GM12878 (cell line): Measurements from ENCODE around the gene C7orf33. TPM values are rescaled to one million over a fixed set of nuclear protein-coding genes. Genes with fewer than 3 reads are reported as not detected.
"Not testable (repeated sequence)": the region's sequence is repeated elsewhere in the genome, so short reads cannot be mapped to it uniquely, and the experiment has no call there.

Source experiments
- ATAC-seq: fragments of 200-7000 bp; cut with Tn5 transposase; 3 replicates; pipeline ENCODE4 v1.9.1; 2020; ENCODE audit warnings: mild to moderate bottlenecking, moderate library complexity
- BruUV-seq: library from RNA; stranded (reverse); fragments of 400-500 nt; replicated peaks from 2 replicates; lab custom pipeline; 2021; lab: Mats Ljungman, UMichigan
- CTCF ChIA-PET: fragments of 300-600 bp; sonication (Branson Sonifier 250); formaldehyde crosslinking; extraction: SDS; loops from one replicate; lab custom pipeline; 2021; ENCODE audit warnings: inconsistent platforms; lab: Yijun Ruan, JAX
- POLR2A ChIA-PET: fragments of 350-600 bp; formaldehyde crosslinking; extraction: SDS; loops from one replicate; lab custom pipeline; 2021; ENCODE audit warnings: inconsistent platforms; lab: Charles Lee
- RAD21 ChIA-PET: fragments of 300-600 bp; sonication (Branson Sonifier 250); formaldehyde crosslinking; loops from one replicate; lab custom pipeline; 2023; ENCODE audit warnings: antibody characterized with exemption; ENCODE audit not compliant: unreplicated experiment; lab: Charles Lee
- SMC1A ChIA-PET: fragments of 300-600 bp; sonication (Branson Sonifier 250); formaldehyde crosslinking; loops from one replicate; lab custom pipeline; 2023; ENCODE audit not compliant: unreplicated experiment, uncharacterized antibody; lab: Charles Lee
- DNase-seq: peaks from one replicate; pipeline ENCODE4 v3.0.0-alpha.2; 2011; ENCODE audit warnings: low read depth, low spot score
- FAIRE-seq: peaks from 3 replicates; lab custom pipeline; 2011; peaks lifted over from hg19 to GRCh38; lab: Jason Lieb, UNC
- H2AFZ ChIP-seq: 2 replicates; pipeline ENCODE4 v1.6.0; 2011; ENCODE audit warnings: low read depth, low read length, control low read depth; ENCODE audit not compliant: control insufficient read depth
- H3K27ac ChIP-seq: 2 replicates; pipeline ENCODE4 v1.5.1; 2011; ENCODE audit warnings: control low read depth; ENCODE audit not compliant: control insufficient read depth, insufficient read depth
- H3K27me3 ChIP-seq, 2 experiments: replicated peaks in 1 of 2; 2 replicates each; pipeline versions ENCODE4 v1.6.0 to v1.6.1; 2011; ENCODE audit warnings: low read length in 1 of 2; ENCODE audit not compliant: control insufficient read depth in 2 of 2, insufficient read depth in 2 of 2
- H3K36me3 ChIP-seq, 2 experiments: 2 replicates each; pipeline ENCODE4 v1.5.1; 2011; ENCODE audit warnings: low read length in 1 of 2; ENCODE audit not compliant: control insufficient read depth in 2 of 2, insufficient read depth in 2 of 2
- H3K4me1 ChIP-seq: 2 replicates; pipeline ENCODE4 v1.6.1; 2011; ENCODE audit warnings: mild to moderate bottlenecking, low read length, moderate library complexity, mixed read lengths; ENCODE audit not compliant: control insufficient read depth, insufficient read depth
- H3K4me2 ChIP-seq: 2 replicates; pipeline ENCODE4 v1.6.0; 2011; ENCODE audit warnings: control low read depth; ENCODE audit not compliant: control insufficient read depth, insufficient read depth
- H3K4me3 ChIP-seq: fragments of 200-600 bp; sonication (generic); 2 replicates; pipeline ENCODE4 v1.5.1; 2016
- H3K79me2 ChIP-seq: 2 replicates; pipeline ENCODE4 v1.6.0; 2011; ENCODE audit warnings: low read length; ENCODE audit not compliant: control insufficient read depth, insufficient read depth
- H3K9ac ChIP-seq: 2 replicates; pipeline ENCODE4 v1.8.0; 2011; ENCODE audit warnings: low read length, control low read depth, mixed read lengths; ENCODE audit not compliant: control insufficient read depth, insufficient read depth
- H3K9me3 ChIP-seq: replicated peaks from 3 replicates; pipeline ENCODE4 v1.5.1; 2011; ENCODE audit warnings: mild to moderate bottlenecking, low read length; ENCODE audit not compliant: control insufficient read depth, insufficient read depth
- H4K20me1 ChIP-seq: 2 replicates; pipeline ENCODE4 v1.6.0; 2011; ENCODE audit not compliant: control insufficient read depth, insufficient read depth
- FOS ChIP-seq: IDR thresholded peaks from 3 replicates; pipeline ENCODE4 v1.6.1; 2011; ENCODE audit warnings: borderline replicate concordance; ENCODE audit not compliant: insufficient read length; ENCODE audit errors: extremely low read depth
- PBX3 ChIP-seq: IDR thresholded peaks from 2 replicates; pipeline ENCODE4 v1.6.1; 2011; ENCODE audit warnings: mild to moderate bottlenecking, low read depth, low read length, moderate library complexity; ENCODE audit not compliant: insufficient replicate concordance
- USF2 ChIP-seq: IDR thresholded peaks from 2 replicates; pipeline ENCODE4 v1.6.1; 2011; ENCODE audit warnings: low read depth, low read length, improper control_type of control experiment, borderline replicate concordance
- WGBS: methylation state at CpG from one replicate; pipeline ENCODE4 v1.1.6; 2016; ENCODE audit warnings: low lambda C conversion rate; ENCODE audit not compliant: insufficient replicate concordance, insufficient coverage; ENCODE audit errors: missing lambda C conversion rate; 5-methylcytosine and 5-hydroxymethylcytosine counted together
- in situ Hi-C: fragments of 300-500 bp; cut with MboI; formaldehyde crosslinking; loops from 9 replicates; pipeline ENCODE4 v1.14.3; 2018; ENCODE audit warnings: mixed read lengths
- intact Hi-C: fragments of 100-400 bp; cut with micrococcal nuclease; formaldehyde crosslinking; loops from one replicate; pipeline ENCODE4 v1.14.2; 2022; ENCODE audit not compliant: unreplicated experiment
- polyA plus RNA-seq, 11 experiments: library from polyadenylated mRNA; depleted of rRNA in 4 of 11; unstranded in 6 of 11; stranded (reverse) in 5 of 11; fragments of >200 nt; fragmentation: Nextera tagmentation in 4 of 11; fragmentation: Illumina TruSeq in 1 of 11; extraction: Ambion mirVana in 4 of 11; extraction: Trizol in 1 of 11; gene quantifications; 1 replicate in 1 of 11; 2 replicates in 10 of 11; pipeline versions ENCODE4 v1.2.1 to v1.2.3, GENCODE V29; 2011 to 2016; ENCODE audit warnings: inconsistent platforms in 2 of 11, missing spikeins in 2 of 11, low read depth in 1 of 11
- total RNA-seq, 4 experiments: library from RNA; depleted of rRNA in 3 of 4; stranded (reverse); fragments of >200 nt in 3 of 4; fragmentation: Illumina TruSeq in 1 of 4; extraction: Trizol in 1 of 4; gene quantifications; 2 replicates each; pipeline versions ENCODE4 v1.2.1 to v1.2.3, GENCODE V29; 2013 to 2021

C7orf33 gene
- total and polyA plus RNA-seq, 10 of the 15 experiments (the other 5 are each of a cell fraction or from before 2014, with no cell fraction given): not detected

- TF ChIP-seq PBX3: no peak
- no peak for TF ChIP-seq USF2
Observed at GRCh38 chr7:148571381-148571780, 19.2 kb upstream of the C7orf33 start (continued).

GRCh38 chr7:148572067-148572522 is 18.5 kb upstream of the C7orf33 start:
- no peak for TF ChIP-seq FOS
- RAD21 ChIA-PET: no interaction called here
- H3K27me3 ChIP-seq: 0 out of 4 replicates have a peak, but pooled peaks cover 0 to 3% of the 10 kb centered on the region in 2 experiments
- H3K79me2 ChIP-seq: no peaks in the 10 kb centered on the region
- H2AFZ ChIP-seq: no peak overlapping the region
- no peaks in the 10 kb centered on the region for H3K4me1 ChIP-seq
- H3K9me3 ChIP-seq: no peaks in the 10 kb centered on the region; the same call in 2 of the 3 replicates
- H3K4me2 ChIP-seq: no peak overlapping the region
- SMC1A ChIA-PET: no interaction called here
- ATAC-seq: no peak
- H3K27ac ChIP-seq: no peak overlapping the region
- in situ Hi-C loops (no loop called here), intact Hi-C loops (no loop called here)
- 82% methylated on average over 9 of the region's 9 CpGs for WGBS
- no peaks in the 10 kb centered on the region for H4K20me1 ChIP-seq
- DNase-seq: no peak
- POLR2A ChIA-PET: no interaction called here
- FAIRE-seq: no peak
- no TSS peak for BruUV-seq
- CTCF ChIA-PET: no interaction called here
- H3K4me3 ChIP-seq: no peak overlapping the region
- no peak overlapping the region for H3K9ac ChIP-seq
- H3K36me3 ChIP-seq: no peaks in the 10 kb centered on the region

- FAIRE-seq, in situ Hi-C loops, H4K20me1 ChIP-seq, intact Hi-C loops, DNase-seq, H3K9me3 ChIP-seq, H3K4me3 ChIP-seq, H3K36me3 ChIP-seq, H2AFZ ChIP-seq, ATAC-seq, POLR2A ChIA-PET, BruUV-seq, H3K4me1 ChIP-seq, H3K4me2 ChIP-seq, H3K9ac ChIP-seq, H3K27me3 ChIP-seq, H3K27ac ChIP-seq, H3K79me2 ChIP-seq: not testable (repeated sequence)
- ChIA-PET CTCF (interaction anchor here (0.9 to 5.5 kb wide), 10 partner anchors 11 to 390 kb away, joined by 3 to 57 read pairs (median 8); no protein-coding TSS in a partner anchor), RAD21 (interaction anchor here (1.2 to 3.2 kb wide), 3 partner anchors 9 to 389 kb away, joined by 5 to 29 read pairs (median 6); no protein-coding TSS in a partner anchor), SMC1A (interaction anchor here (1.3 to 2.6 kb wide), 4 partner anchors 10 to 390 kb away, joined by 4 to 40 read pairs (median 12); no protein-coding TSS in a partner anchor)
Observed at GRCh38 chr7:148573581-148573980, 17.0 kb upstream of the C7orf33 start.
